ENCODE measurements around the gene PCBP3. TPM values are rescaled to one million over a fixed set of nuclear protein-coding genes. Genes with fewer than 3 reads are reported as not detected.

The PCBP3 gene
- total and polyA plus RNA-seq, 12 donors: 1.7 to 15.8 (median 4.7) TPM

DNA sequence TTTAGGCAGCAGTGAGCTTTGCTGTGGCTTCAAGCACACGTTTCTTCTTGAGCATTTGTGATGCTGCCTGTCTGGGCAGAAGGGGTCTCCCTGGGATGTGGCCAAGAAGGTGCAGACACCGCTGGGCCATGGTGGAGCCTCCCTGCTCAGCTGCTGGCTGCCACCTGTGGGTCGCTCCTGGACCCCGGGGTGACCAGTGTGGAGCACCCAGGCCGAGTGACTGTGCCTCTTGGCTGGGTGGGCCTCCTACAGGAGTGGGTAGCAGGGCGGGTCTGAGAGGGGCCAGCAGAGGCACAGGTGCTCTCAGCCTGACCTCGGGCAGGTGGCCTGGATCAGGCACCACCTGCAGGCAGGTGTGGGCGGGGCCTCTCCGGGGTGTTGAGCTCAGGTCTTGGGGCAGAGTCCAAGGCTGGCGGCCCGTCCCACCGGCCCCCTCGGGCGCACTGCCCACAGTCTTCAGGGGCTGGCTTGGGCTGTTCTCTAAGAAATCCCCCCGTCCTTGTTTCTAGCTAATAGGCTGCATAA is 296.1 kb downstream of the PCBP3 start:
- 78 to 100% (median 87%) methylated on average over 6 to 15 of the region's 15 CpGs for WGBS, 4 donors
- Histone ChIP-seq H3K27ac (no peak overlapping the region), H3K36me3 (replicated peaks in 1 of 2) (no peaks in the 10 kb centered on the region), H3K4me1 (replicated peaks in 1 of 2) (no peaks in the 10 kb centered on the region), H3K4me3 (no peak overlapping the region), H3K9me3 (replicated peaks in 1 of 3) (peaks cover 0 to 10% (median 0%) of the 10 kb centered on the region in 3 donors), H3K27me3 (no peaks in the 10 kb centered on the region)
- no peak for DNase-seq
- TF ChIP-seq POLR2A (IDR thresholded peaks at IDR 0.05): no peak
- no peak for TF ChIP-seq CTCF (IDR thresholded peaks at IDR 0.05)
- intact Hi-C loops (cut with DNase I): no loop called here

- TF ChIP-seq POLR2A (IDR thresholded peaks at IDR 0.05): no peak
- no peak for TF ChIP-seq CTCF (IDR thresholded peaks at IDR 0.05)
- no peak overlapping the region for H3K27ac ChIP-seq
- H3K36me3 ChIP-seq (replicated peaks in 1 of 2): no peaks in the 10 kb centered on the region
- H3K4me3 ChIP-seq: no peak overlapping the region
- no peak for DNase-seq
- H3K27me3 ChIP-seq: no peaks in the 10 kb centered on the region
- intact Hi-C loops (cut with DNase I): no loop called here
- peaks cover 0 to 10% (median 0%) of the 10 kb centered on the region in 3 donors for H3K9me3 ChIP-seq (replicated peaks in 1 of 3)
- no peaks in the 10 kb centered on the region for H3K4me1 ChIP-seq (replicated peaks in 1 of 2)
- 90 to 93% (median 92%) methylated on average over 16 to 20 of the region's 20 CpGs for WGBS, 4 donors
These were observed 296.6 kb downstream of the PCBP3 start for GRCh38 chr21:45940091-45940490.

DNA sequence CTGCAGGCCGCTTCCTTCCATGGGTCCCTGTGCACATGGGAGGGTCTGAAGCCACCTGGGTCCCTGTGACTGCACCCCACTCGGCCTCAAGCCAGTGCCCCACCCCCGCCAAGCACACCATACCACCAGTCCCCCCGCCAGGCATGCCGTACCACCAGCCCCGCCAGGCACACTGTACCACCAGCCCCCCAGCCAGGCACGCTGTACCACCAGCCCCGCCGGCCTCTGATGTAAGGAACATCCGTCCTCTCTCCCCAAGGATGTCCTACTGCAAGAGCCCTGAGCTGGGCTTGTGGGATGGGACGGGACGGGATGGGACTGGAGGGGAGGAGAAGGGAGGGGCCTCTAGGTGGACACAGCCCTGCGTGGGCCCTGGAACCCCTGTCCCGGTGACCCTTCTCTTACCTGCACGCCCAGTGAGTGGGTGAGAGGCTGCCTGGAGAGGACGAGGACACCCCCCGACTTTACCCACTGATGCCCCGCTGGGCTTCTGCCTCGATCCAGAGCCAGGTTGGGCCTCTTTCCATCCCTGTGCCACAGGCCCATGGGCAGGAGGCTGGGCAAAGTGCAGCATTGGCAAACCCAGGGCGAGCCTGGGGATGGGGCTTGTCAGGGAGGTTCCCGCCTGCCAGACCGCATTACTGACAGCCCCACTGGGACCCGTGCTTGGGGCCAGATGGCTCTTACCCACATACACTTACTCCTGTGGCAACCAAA is 297.3 kb downstream of the PCBP3 start:
- Histone ChIP-seq H3K9me3 (replicated peaks in 1 of 3) (peaks cover 0 to 4% (median 0%) of the 10 kb centered on the region in 3 donors), H3K27ac (no peak overlapping the region), H3K36me3 (replicated peaks in 1 of 2) (no peaks in the 10 kb centered on the region), H3K4me3 (no peak overlapping the region), H3K4me1 (replicated peaks in 1 of 2) (no peaks in the 10 kb centered on the region), H3K27me3 (no peaks in the 10 kb centered on the region)
- TF ChIP-seq POLR2A (IDR thresholded peaks at IDR 0.05): no peak
- no peak for TF ChIP-seq CTCF (IDR thresholded peaks at IDR 0.05)
- DNase-seq: no peak
- 78 to 90% (median 84%) methylated on average over 13 to 23 of the region's 23 CpGs for WGBS, 4 donors
- intact Hi-C loops (cut with DNase I): no loop called here

DNA sequence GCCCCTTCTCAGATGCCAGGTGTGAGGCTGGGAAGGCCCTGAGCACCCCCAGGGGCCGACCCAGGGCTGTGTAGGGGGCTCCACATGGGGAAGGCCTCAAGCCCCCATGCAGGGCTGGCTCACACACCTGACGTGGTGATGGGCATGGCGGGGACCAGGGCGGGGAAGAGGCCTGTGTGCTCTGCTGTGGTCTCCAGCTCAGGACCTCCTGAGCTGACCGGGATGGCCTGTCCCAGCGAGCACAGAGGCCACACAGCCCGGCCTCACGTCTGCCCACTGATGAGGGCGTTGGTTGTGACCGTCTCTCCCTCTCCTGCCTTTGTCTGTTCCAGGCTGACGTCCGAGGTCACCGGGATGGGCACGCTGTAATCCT is 297.8 kb downstream of the PCBP3 start:
- H3K27me3 ChIP-seq: no peaks in the 10 kb centered on the region
- no peaks in the 10 kb centered on the region for H3K9me3 ChIP-seq (replicated peaks in 1 of 3)
- H3K4me1 ChIP-seq (replicated peaks in 1 of 2): no peaks in the 10 kb centered on the region
- intact Hi-C loops (cut with DNase I): no loop called here
- WGBS, 4 donors: 71 to 83% (median 74%) methylated on average over 4 to 14 of the region's 14 CpGs
- no peak for DNase-seq
- H3K36me3 ChIP-seq (replicated peaks in 1 of 2): no peaks in the 10 kb centered on the region
- H3K4me3 ChIP-seq: no peak overlapping the region
- no peak overlapping the region for H3K27ac ChIP-seq
- no peak for TF ChIP-seq CTCF (IDR thresholded peaks at IDR 0.05)
- TF ChIP-seq POLR2A (IDR thresholded peaks at IDR 0.05): no peak
